ENCODE results near the gene C6orf89.

DNA sequence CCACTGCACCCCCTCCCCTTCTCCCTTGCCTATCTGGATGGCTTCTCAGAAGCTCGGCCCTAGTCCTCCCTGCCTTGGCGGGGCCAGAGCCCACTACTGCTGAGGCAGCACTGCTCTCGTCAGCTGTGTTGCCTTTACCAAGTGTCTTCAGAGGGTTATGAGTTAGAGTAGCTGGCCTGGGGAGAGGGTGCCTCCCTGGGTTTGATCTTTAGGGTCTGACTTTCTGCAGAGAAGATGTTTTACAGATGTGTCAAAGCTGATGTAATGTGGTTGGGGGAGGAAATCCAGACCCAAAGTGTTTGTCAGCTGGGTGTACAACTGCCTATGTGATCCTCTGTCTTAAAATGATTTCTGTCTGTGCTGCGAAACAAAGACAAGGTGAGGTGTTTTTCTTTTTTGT, 38.4 kb downstream of the C6orf89 start:
- no peak for TF ChIP-seq RAD21 (conservative IDR thresholded peaks at IDR 0.05 in 1 of 2, IDR thresholded peaks at IDR 0.05 in 1 of 2)
- TF ChIP-seq HEYL (CRISPR knock-in tag; IDR thresholded peaks at IDR 0.05), result no peak
- TF ChIP-seq, protein P1, sequence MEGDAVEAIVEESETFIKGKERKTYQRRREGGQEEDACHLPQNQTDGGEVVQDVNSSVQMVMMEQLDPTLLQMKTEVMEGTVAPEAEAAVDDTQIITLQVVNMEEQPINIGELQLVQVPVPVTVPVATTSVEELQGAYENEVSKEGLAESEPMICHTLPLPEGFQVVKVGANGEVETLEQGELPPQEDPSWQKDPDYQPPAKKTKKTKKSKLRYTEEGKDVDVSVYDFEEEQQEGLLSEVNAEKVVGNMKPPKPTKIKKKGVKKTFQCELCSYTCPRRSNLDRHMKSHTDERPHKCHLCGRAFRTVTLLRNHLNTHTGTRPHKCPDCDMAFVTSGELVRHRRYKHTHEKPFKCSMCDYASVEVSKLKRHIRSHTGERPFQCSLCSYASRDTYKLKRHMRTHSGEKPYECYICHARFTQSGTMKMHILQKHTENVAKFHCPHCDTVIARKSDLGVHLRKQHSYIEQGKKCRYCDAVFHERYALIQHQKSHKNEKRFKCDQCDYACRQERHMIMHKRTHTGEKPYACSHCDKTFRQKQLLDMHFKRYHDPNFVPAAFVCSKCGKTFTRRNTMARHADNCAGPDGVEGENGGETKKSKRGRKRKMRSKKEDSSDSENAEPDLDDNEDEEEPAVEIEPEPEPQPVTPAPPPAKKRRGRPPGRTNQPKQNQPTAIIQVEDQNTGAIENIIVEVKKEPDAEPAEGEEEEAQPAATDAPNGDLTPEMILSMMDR (IDR thresholded peaks at IDR 0.05), result no peak
- TF ChIP-seq, protein P2, sequence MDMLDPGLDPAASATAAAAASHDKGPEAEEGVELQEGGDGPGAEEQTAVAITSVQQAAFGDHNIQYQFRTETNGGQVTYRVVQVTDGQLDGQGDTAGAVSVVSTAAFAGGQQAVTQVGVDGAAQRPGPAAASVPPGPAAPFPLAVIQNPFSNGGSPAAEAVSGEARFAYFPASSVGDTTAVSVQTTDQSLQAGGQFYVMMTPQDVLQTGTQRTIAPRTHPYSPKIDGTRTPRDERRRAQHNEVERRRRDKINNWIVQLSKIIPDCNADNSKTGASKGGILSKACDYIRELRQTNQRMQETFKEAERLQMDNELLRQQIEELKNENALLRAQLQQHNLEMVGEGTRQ (IDR thresholded peaks at IDR 0.05), result no peak
- TF ChIP-seq, protein P3, sequence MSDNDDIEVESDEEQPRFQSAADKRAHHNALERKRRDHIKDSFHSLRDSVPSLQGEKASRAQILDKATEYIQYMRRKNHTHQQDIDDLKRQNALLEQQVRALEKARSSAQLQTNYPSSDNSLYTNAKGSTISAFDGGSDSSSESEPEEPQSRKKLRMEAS (IDR thresholded peaks at IDR 0.05), result no peak
